Endothelial cell of umbilical vein (primary cell): ENCODE data around the gene NEIL3. TPM values are rescaled to one million over a fixed set of nuclear protein-coding genes. Genes with fewer than 3 reads are reported as not detected.

ENCODE experiments used
- BruUV-seq: library from RNA; stranded (reverse); fragments of 400-500 nt; replicated peaks from 2 replicates; lab custom pipeline; 2021; lab: Mats Ljungman, UMichigan
- CTCF ChIA-PET: fragments of 300-600, 350-600 bp; sonication (Branson Sonifier 250); formaldehyde crosslinking; loops from one replicate; lab custom pipeline; 2021; ENCODE audit warnings: antibody characterized with exemption, inconsistent platforms; lab: Charles Lee
- POLR2A ChIA-PET: fragments of 300-600, 350-600 bp; sonication (Branson Sonifier 250); formaldehyde crosslinking; loops from one replicate; lab custom pipeline; 2021; ENCODE audit warnings: antibody characterized with exemption, inconsistent platforms; lab: Charles Lee
- DNase-seq: peaks from one replicate; pipeline ENCODE4 v3.0.0-alpha.2; 2011; ENCODE audit warnings: low read depth, low spot score
- FAIRE-seq: peaks from 2 replicates; lab custom pipeline; 2011; peaks lifted over from hg19 to GRCh38; lab: Jason Lieb, UNC
- H2AFZ ChIP-seq: 2 replicates; pipeline ENCODE4 v1.6.0; 2012; ENCODE audit warnings: low read depth, low read length, control low read depth, inconsistent platforms
- H3K27ac ChIP-seq: 2 replicates; pipeline ENCODE4 v1.5.1; 2011; ENCODE audit warnings: low read depth, mild to moderate bottlenecking, control low read depth, low read length, moderate library complexity; ENCODE audit not compliant: insufficient read depth
- H3K27me3 ChIP-seq, 2 experiments: 2 replicates each; pipeline versions ENCODE4 v1.6.0 to v1.6.1; 2011; ENCODE audit warnings: low read length in 2 of 2, mixed read lengths in 1 of 2; ENCODE audit not compliant: control insufficient read depth in 2 of 2, insufficient read depth in 2 of 2
- H3K36me3 ChIP-seq, 2 experiments: 2 replicates in 1 of 2; 3 replicates in 1 of 2; pipeline ENCODE4 v1.5.1; 2011; ENCODE audit warnings: low read length in 2 of 2, mild to moderate bottlenecking in 1 of 2, moderate library complexity in 1 of 2; ENCODE audit not compliant: control insufficient read depth in 2 of 2, insufficient read depth in 2 of 2; ENCODE audit errors: extremely low read depth in 1 of 2
- H3K4me1 ChIP-seq: 3 replicates; pipeline ENCODE4 v1.5.1; 2011; ENCODE audit warnings: mild to moderate bottlenecking, low read length; ENCODE audit not compliant: control insufficient read depth, insufficient read depth; ENCODE audit errors: extremely low read depth
- H3K4me2 ChIP-seq: 2 replicates; pipeline ENCODE4 v1.6.1; 2011; ENCODE audit warnings: low read length, control low read depth, mixed read lengths; ENCODE audit not compliant: insufficient read depth
- H3K4me3 ChIP-seq, 3 experiments: fragments of 200-600 bp in 1 of 3; sonication (generic), shearing (Covaris generic) in 1 of 3; replicated peaks in 1 of 3; 2 replicates each; pipeline ENCODE4 v1.5.1; 2011 to 2016; ENCODE audit warnings: control low read depth in 3 of 3, low read length in 3 of 3, mild to moderate bottlenecking in 2 of 3, inconsistent platforms in 1 of 3, low read depth in 1 of 3, moderate library complexity in 1 of 3; ENCODE audit not compliant: insufficient read depth in 1 of 3
- H3K79me2 ChIP-seq: 2 replicates; pipeline ENCODE4 v1.6.0; 2012; ENCODE audit warnings: low read length, inconsistent platforms; ENCODE audit not compliant: control insufficient read depth, insufficient read depth
- H3K9ac ChIP-seq: replicated peaks from 2 replicates; pipeline ENCODE3; 2011; ENCODE audit warnings: low read length, control low read depth; ENCODE audit not compliant: insufficient read depth; ENCODE audit errors: extremely low read depth
- H3K9me1 ChIP-seq: replicated peaks from 3 replicates; pipeline ENCODE4 v1.6.0; 2011; ENCODE audit warnings: mild to moderate bottlenecking, low read length; ENCODE audit not compliant: control insufficient read depth, insufficient read depth; ENCODE audit errors: extremely low read depth
- H3K9me3 ChIP-seq: replicated peaks from 2 replicates; pipeline ENCODE4 v1.5.1; 2012; ENCODE audit warnings: low read length, inconsistent platforms; ENCODE audit not compliant: control insufficient read depth, insufficient read depth
- H4K20me1 ChIP-seq: replicated peaks from 2 replicates; pipeline ENCODE3; 2011; ENCODE audit warnings: mild to moderate bottlenecking, low read length; ENCODE audit not compliant: control insufficient read depth, insufficient read depth; ENCODE audit errors: extremely low read depth
- CTCF ChIP-seq, 2 donors: IDR thresholded peaks; 1 replicate in 1 of 2; 2 replicates in 1 of 2; pipeline ENCODE4 v1.5.1; 2011; ENCODE audit warnings: low read length in 2 of 2, mild to moderate bottlenecking in 2 of 2, moderate library complexity in 2 of 2, control low read depth in 1 of 2, inconsistent platforms in 1 of 2, low read depth in 1 of 2; ENCODE audit not compliant: insufficient read depth in 1 of 2; ENCODE audit errors: extremely low read depth in 1 of 2
- EZH2 ChIP-seq: IDR thresholded peaks from 2 replicates; pipeline ENCODE4 v1.6.1; 2012; ENCODE audit warnings: borderline replicate concordance, low read depth, mild to moderate bottlenecking, moderate library complexity, low read length, inconsistent platforms; ENCODE audit not compliant: severe bottlenecking
- FOS ChIP-seq: IDR thresholded peaks from 2 replicates; pipeline ENCODE4 v1.6.1; 2011; ENCODE audit warnings: mild to moderate bottlenecking, low read length, moderate library complexity, borderline replicate concordance; ENCODE audit not compliant: insufficient read depth
- MYC ChIP-seq: IDR thresholded peaks from one replicate; pipeline ENCODE4 v1.6.1; 2011; ENCODE audit warnings: mild to moderate bottlenecking, low read depth, low read length
- POLR2A ChIP-seq: IDR thresholded peaks from 2 replicates; pipeline ENCODE4 v1.6.1; 2012; ENCODE audit warnings: low read depth, mild to moderate bottlenecking, control low read depth, low read length
- POLR2AphosphoS5 ChIP-seq: IDR thresholded peaks from 2 replicates; pipeline ENCODE4 v1.6.1; 2012; ENCODE audit warnings: low read depth, mild to moderate bottlenecking, control low read depth, low read length, moderate library complexity; ENCODE audit not compliant: insufficient read depth
- dilution Hi-C: fragments of 300-500 bp; cut with MboI; formaldehyde crosslinking; loops from one replicate; pipeline ENCODE4 v1.15.0; 2019; ENCODE audit warnings: low sequenced_read_pairs; ENCODE audit not compliant: extremely low pct_ligation_motif_present
- intact Hi-C: fragments of 100-400 bp; cut with micrococcal nuclease; formaldehyde crosslinking; loops from one replicate; pipeline ENCODE4 v1.10.0; 2022
- polyA plus RNA-seq, 4 experiments: library from polyadenylated mRNA; depleted of rRNA in 3 of 4; stranded (reverse) in 3 of 4; unstranded in 1 of 4; fragments of >200 nt; gene quantifications; 2 replicates each; pipeline versions ENCODE4 v1.2.1 to v1.2.3, GENCODE V29; 2011 to 2012; ENCODE audit warnings: missing spikeins in 1 of 4
- total RNA-seq: library from RNA; stranded (reverse); gene quantifications from 2 replicates; pipeline ENCODE4 v1.2.3, GENCODE V29; 2021
- TF ChIP-seq, protein P1 (sequence below): IDR thresholded peaks from 2 replicates; pipeline ENCODE4 v1.6.1; 2011; ENCODE audit not compliant: insufficient read depth, insufficient read length

The NEIL3 gene
- total and polyA plus RNA-seq, 2 donors (not counting 3 experiments of a cell fraction or from before 2014, with no cell fraction given) = 3.7 to 6.9 TPM

DNA sequence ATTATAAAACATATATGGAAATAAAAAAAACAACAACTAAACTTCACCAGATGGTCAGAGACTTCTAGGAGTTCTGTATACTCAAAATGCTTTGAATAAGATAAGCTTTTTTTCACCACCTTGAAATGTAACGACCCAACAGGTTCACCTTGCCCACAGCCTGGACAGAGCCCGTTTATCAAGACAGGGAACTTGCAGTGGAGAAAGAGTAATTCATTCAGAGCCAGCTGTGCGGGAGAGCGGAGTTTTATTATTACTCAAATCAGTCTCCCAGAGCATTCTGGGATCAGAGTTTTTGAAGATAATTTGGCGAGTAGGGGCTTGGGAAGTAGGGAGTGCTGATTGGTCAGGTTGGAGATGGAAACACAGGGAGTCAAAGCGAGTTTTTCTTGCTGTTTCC lies 94.1 kb downstream of the NEIL3 start:
- Histone ChIP-seq H3K27me3 (peaks cover 0 to 2% of the 10 kb centered on the region in 2 experiments), H2AFZ (no peak overlapping the region), H4K20me1 (no peaks in the 10 kb centered on the region), H3K9me3 (no peaks in the 10 kb centered on the region), H3K4me2 (no peak overlapping the region), H3K9ac (no peak overlapping the region), H3K27ac (no peak overlapping the region), H3K79me2 (no peaks in the 10 kb centered on the region), H3K4me1 (no peaks in the 10 kb centered on the region), H3K36me3 (no peaks in the 10 kb centered on the region), H3K4me3 (no peak overlapping the region), H3K9me1 (no peaks in the 10 kb centered on the region)
- TF ChIP-seq POLR2AphosphoS5 (no peak), FOS (no peak), POLR2A (no peak), CTCF (IDR thresholded peaks at IDR 0.05; ENCODE audit: extremely low read depth in 1 of 2, insufficient read depth in 1 of 2, low read depth in 1 of 2, low read length in 2 of 2) (no peak), MYC (no peak)
- TF ChIP-seq, protein P1, sequence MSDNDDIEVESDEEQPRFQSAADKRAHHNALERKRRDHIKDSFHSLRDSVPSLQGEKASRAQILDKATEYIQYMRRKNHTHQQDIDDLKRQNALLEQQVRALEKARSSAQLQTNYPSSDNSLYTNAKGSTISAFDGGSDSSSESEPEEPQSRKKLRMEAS = no peak
- intact Hi-C loops = no loop called here
- POLR2A ChIA-PET = no interaction called here
- DNase-seq = no peak
- CTCF ChIA-PET = no interaction called here
- no TSS peak for BruUV-seq
- dilution Hi-C loops = no loop called here
- no peak for FAIRE-seq

DNA sequence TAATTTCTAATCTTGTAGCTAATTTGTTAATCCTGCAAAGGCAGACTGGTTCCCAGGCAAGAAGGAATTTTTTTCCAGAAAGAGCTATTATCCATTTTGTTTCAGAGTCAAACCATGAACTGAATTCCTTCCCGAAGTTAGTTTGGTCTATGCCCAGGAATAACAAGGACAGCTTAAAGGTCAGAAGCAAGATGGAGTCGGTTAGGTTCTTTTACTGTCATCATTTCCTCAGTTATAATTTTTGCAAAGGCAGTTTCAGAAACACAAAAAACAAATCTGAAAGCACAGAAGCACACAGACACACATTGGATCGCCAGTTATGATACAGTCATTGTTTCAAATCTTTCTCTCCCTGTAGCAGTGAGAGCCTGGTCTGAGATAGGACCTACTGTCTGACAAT lies 94.7 kb downstream of the NEIL3 start:
- Histone ChIP-seq H3K27me3 (peaks cover 0 to 2% of the 10 kb centered on the region in 2 experiments), H3K36me3 (no peaks in the 10 kb centered on the region), H4K20me1 (no peaks in the 10 kb centered on the region), H3K9ac (no peak overlapping the region), H3K9me3 (no peaks in the 10 kb centered on the region), H3K4me2 (no peak overlapping the region), H3K4me3 (no peak overlapping the region), H3K27ac (no peak overlapping the region), H3K79me2 (no peaks in the 10 kb centered on the region), H2AFZ (no peak overlapping the region), H3K4me1 (no peaks in the 10 kb centered on the region), H3K9me1 (no peaks in the 10 kb centered on the region)
- dilution Hi-C loops (no loop called here), intact Hi-C loops (no loop called here)
- no TSS peak for BruUV-seq
- DNase-seq (no peak), FAIRE-seq (no peak)
- no peak for TF ChIP-seq POLR2A
- no peak for TF ChIP-seq POLR2AphosphoS5
- TF ChIP-seq EZH2 = no peak
- no peak for TF ChIP-seq FOS
- TF ChIP-seq, protein P1 = no peak
- TF ChIP-seq CTCF (IDR thresholded peaks at IDR 0.05; ENCODE audit: extremely low read depth in 1 of 2, insufficient read depth in 1 of 2, low read depth in 1 of 2, low read length in 2 of 2) = no peak
- ChIA-PET CTCF (no interaction called here), POLR2A (no interaction called here)
